Fibroblast of lung (primary cell): ENCODE results near the gene MRPL16. TPM values are rescaled to one million over a fixed set of nuclear protein-coding genes. Genes with fewer than 3 reads are reported as not detected.

Experiments
- DNase-seq, 2 donors: peaks; one replicate each; pipeline versions ENCODE4 v3.0.0 to v3.0.0-alpha.2; 2010; ENCODE audit warnings: low read depth in 2 of 2
- H2AFZ ChIP-seq: 2 replicates; pipeline ENCODE4 v1.5.1; 2012; ENCODE audit warnings: low read length, control low read depth, inconsistent platforms
- H3K27ac ChIP-seq: 2 replicates; pipeline ENCODE4 v1.5.1; 2011; ENCODE audit warnings: low read length, control low read depth; ENCODE audit not compliant: insufficient read depth
- H3K27me3 ChIP-seq: 2 replicates; pipeline ENCODE4 v1.5.1; 2011; ENCODE audit warnings: mild to moderate bottlenecking, low read length; ENCODE audit not compliant: control insufficient read depth, insufficient read depth
- H3K36me3 ChIP-seq: 2 replicates; pipeline ENCODE4 v1.5.1; 2011; ENCODE audit warnings: low read length; ENCODE audit not compliant: control insufficient read depth, insufficient read depth
- H3K4me1 ChIP-seq: 2 replicates; pipeline ENCODE4 v1.5.1; 2011; ENCODE audit warnings: low read length; ENCODE audit not compliant: control insufficient read depth, insufficient read depth; ENCODE audit errors: extremely low read depth
- H3K4me2 ChIP-seq: 2 replicates; pipeline ENCODE4 v1.5.1; 2011; ENCODE audit warnings: low read length, control low read depth; ENCODE audit not compliant: insufficient read depth; ENCODE audit errors: extremely low read depth
- H3K4me3 ChIP-seq, 4 experiments: fragments of 200-600 bp in 1 of 4; sonication (generic) in 1 of 4; replicated peaks in 1 of 4; 2 replicates each; pipeline ENCODE4 v1.5.1; 2011 to 2016; ENCODE audit warnings: low read length in 4 of 4, low read depth in 3 of 4, mild to moderate bottlenecking in 3 of 4, control low read depth in 2 of 4, inconsistent platforms in 1 of 4, mixed read lengths in 1 of 4; ENCODE audit not compliant: insufficient read depth in 1 of 4; ENCODE audit errors: control extremely low read depth in 1 of 4
- H3K79me2 ChIP-seq: 2 replicates; pipeline ENCODE4 v1.5.1; 2012; ENCODE audit warnings: mild to moderate bottlenecking, low read length, inconsistent platforms; ENCODE audit not compliant: control insufficient read depth, insufficient read depth
- H3K9ac ChIP-seq: 2 replicates; pipeline ENCODE4 v1.5.1; 2011; ENCODE audit warnings: mild to moderate bottlenecking, low read length, control low read depth; ENCODE audit not compliant: insufficient read depth
- H3K9me3 ChIP-seq: 2 replicates; pipeline ENCODE4 v1.5.1; 2012; ENCODE audit warnings: low read depth, low read length; ENCODE audit not compliant: control insufficient read depth, insufficient read depth
- H4K20me1 ChIP-seq: 2 replicates; pipeline ENCODE4 v1.5.1; 2011; ENCODE audit warnings: low read length; ENCODE audit not compliant: control insufficient read depth, insufficient read depth; ENCODE audit errors: extremely low read depth
- EZH2 ChIP-seq: IDR thresholded peaks from 2 replicates; pipeline ENCODE4 v1.5.1; 2012; ENCODE audit warnings: low read length, control low read depth, mild to moderate bottlenecking; ENCODE audit errors: missing control alignments
- polyA plus RNA-seq, 2 donors: library from polyadenylated mRNA; depleted of rRNA in 1 of 2; stranded (reverse) in 1 of 2; unstranded in 1 of 2; fragments of >200 nt; gene quantifications; 2 replicates each; pipeline ENCODE4 v1.2.1, GENCODE V29; 2011 to 2012; ENCODE audit warnings: missing spikeins in 1 of 2
- total RNA-seq: library from RNA; depleted of rRNA; stranded (reverse); fragments of >200 nt; gene quantifications from 2 replicates; pipeline ENCODE4 v1.2.1, GENCODE V29; 2014
- TF ChIP-seq, protein P1 (sequence below), 2 donors: IDR thresholded peaks in 1 of 2; conservative IDR thresholded peaks in 1 of 2; 1 replicate in 1 of 2; 2 replicates in 1 of 2; pipeline ENCODE4 v1.5.1; 2011 to 2012; ENCODE audit warnings: low read length in 2 of 2, control low read depth in 1 of 2, inconsistent platforms in 1 of 2, low read depth in 1 of 2, mild to moderate bottlenecking in 1 of 2

The MRPL16 gene
- total and polyA plus RNA-seq, 2 donors (not counting 1 experiment from before 2014, with no cell fraction given), result 43.1 to 64.9 TPM

GRCh38 chr11:59760771-59761170, 49.8 kb downstream of the MRPL16 start:
- Histone ChIP-seq H3K4me3 (no peak overlapping the region), H3K27ac (no peak overlapping the region), H3K4me1 (peaks cover 2% of the 10 kb centered on the region), H2AFZ (no peak overlapping the region), H3K79me2 (peaks cover 20% of the 10 kb centered on the region), H3K36me3 (no peaks in the 10 kb centered on the region), H3K27me3 (no peaks in the 10 kb centered on the region), H3K9ac (no peak overlapping the region), H4K20me1 (no peaks in the 10 kb centered on the region), H3K4me2 (no peak overlapping the region), H3K9me3 (no peaks in the 10 kb centered on the region)
- no peak for TF ChIP-seq EZH2
- TF ChIP-seq, protein P1, sequence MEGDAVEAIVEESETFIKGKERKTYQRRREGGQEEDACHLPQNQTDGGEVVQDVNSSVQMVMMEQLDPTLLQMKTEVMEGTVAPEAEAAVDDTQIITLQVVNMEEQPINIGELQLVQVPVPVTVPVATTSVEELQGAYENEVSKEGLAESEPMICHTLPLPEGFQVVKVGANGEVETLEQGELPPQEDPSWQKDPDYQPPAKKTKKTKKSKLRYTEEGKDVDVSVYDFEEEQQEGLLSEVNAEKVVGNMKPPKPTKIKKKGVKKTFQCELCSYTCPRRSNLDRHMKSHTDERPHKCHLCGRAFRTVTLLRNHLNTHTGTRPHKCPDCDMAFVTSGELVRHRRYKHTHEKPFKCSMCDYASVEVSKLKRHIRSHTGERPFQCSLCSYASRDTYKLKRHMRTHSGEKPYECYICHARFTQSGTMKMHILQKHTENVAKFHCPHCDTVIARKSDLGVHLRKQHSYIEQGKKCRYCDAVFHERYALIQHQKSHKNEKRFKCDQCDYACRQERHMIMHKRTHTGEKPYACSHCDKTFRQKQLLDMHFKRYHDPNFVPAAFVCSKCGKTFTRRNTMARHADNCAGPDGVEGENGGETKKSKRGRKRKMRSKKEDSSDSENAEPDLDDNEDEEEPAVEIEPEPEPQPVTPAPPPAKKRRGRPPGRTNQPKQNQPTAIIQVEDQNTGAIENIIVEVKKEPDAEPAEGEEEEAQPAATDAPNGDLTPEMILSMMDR (conservative IDR thresholded peaks at IDR 0.05 in 1 of 2, IDR thresholded peaks at IDR 0.05 in 1 of 2; ENCODE audit: low read depth in 1 of 2, low read length in 2 of 2), result no peak
- no peak for DNase-seq

DNA sequence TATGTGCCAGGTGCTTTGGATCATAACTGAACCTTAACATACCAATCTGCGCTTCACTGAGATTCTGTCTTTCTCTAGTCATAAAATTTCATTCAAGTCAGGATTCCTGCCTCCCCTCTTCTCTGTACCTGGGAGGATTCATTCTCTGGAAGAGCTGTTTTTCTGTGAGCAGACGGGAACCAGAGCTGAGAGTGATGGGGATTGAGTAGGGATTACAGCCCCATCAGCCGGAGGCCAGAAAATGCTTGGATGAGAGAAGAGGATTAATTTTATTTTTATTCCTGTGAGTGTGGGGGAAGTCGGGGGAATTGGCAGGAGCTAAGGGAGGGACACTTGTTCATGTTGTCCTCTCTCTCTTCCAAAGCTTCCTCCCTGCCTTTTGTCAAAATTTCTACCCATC, 50.7 kb downstream of the MRPL16 start:
- Histone ChIP-seq H2AFZ (no peak overlapping the region), H3K79me2 (peaks cover 20% of the 10 kb centered on the region), H3K27ac (no peak overlapping the region), H4K20me1 (no peaks in the 10 kb centered on the region), H3K27me3 (no peaks in the 10 kb centered on the region), H3K36me3 (no peaks in the 10 kb centered on the region), H3K4me1 (peaks cover 2% of the 10 kb centered on the region), H3K9ac (no peak overlapping the region), H3K4me2 (no peak overlapping the region), H3K4me3 (no peak overlapping the region), H3K9me3 (no peaks in the 10 kb centered on the region)
- no peak for TF ChIP-seq EZH2
- TF ChIP-seq, protein P1 (conservative IDR thresholded peaks at IDR 0.05 in 1 of 2, IDR thresholded peaks at IDR 0.05 in 1 of 2; ENCODE audit: low read depth in 1 of 2, low read length in 2 of 2), result no peak
- DNase-seq, result no peak

- Histone ChIP-seq H3K27me3 (no peaks in the 10 kb centered on the region), H3K36me3 (no peaks in the 10 kb centered on the region), H2AFZ (no peak overlapping the region), H3K4me3 (no peak overlapping the region), H3K79me2 (peaks cover 19% of the 10 kb centered on the region), H3K27ac (no peak overlapping the region), H4K20me1 (no peaks in the 10 kb centered on the region), H3K4me1 (peaks cover 2% of the 10 kb centered on the region), H3K4me2 (no peak overlapping the region), H3K9me3 (no peaks in the 10 kb centered on the region), H3K9ac (no peak overlapping the region)
- DNase-seq, result no peak
- TF ChIP-seq, protein P1 (conservative IDR thresholded peaks at IDR 0.05 in 1 of 2, IDR thresholded peaks at IDR 0.05 in 1 of 2; ENCODE audit: low read depth in 1 of 2, low read length in 2 of 2), result no peak
- TF ChIP-seq EZH2, result no peak
Observed at GRCh38 chr11:59758401-59759037, 52.1 kb downstream of the MRPL16 start.
